Omental fat pad (tissue), 4 donors: ENCODE results near the gene MYO15B. TPM values are rescaled to one million over a fixed set of nuclear protein-coding genes. Genes with fewer than 3 reads are reported as not detected.

Experiments
- ATAC-seq: fragments of 150-250 bp; one replicate; pipeline ENCODE4 v1.9.1; 2016; ENCODE audit warnings: mild to moderate bottlenecking, moderate library complexity; ENCODE audit not compliant: low FRiP score
- DNase-seq: peaks from one replicate; pipeline ENCODE4 v3.0.0-alpha.2; 2019; ENCODE audit warnings: low spot score
- CTCF ChIP-seq, 3 donors: fragments of 450-650 bp; IDR thresholded peaks; one replicate each; pipeline ENCODE4 v1.5.1; 2016 to 2017; ENCODE audit warnings: antibody characterized with exemption in 3 of 3, mild to moderate bottlenecking in 3 of 3, moderate library complexity in 2 of 3
- total RNA-seq, 4 donors: library from RNA; depleted of rRNA; stranded (reverse); fragments of >200 nt; gene quantifications; one replicate each; pipeline ENCODE4 v1.1.0, GENCODE V29; 2016

MYO15B gene
- total RNA-seq, 4 donors from 2014 or later: 58.4 to 187 (median 74.3) TPM

DNA sequence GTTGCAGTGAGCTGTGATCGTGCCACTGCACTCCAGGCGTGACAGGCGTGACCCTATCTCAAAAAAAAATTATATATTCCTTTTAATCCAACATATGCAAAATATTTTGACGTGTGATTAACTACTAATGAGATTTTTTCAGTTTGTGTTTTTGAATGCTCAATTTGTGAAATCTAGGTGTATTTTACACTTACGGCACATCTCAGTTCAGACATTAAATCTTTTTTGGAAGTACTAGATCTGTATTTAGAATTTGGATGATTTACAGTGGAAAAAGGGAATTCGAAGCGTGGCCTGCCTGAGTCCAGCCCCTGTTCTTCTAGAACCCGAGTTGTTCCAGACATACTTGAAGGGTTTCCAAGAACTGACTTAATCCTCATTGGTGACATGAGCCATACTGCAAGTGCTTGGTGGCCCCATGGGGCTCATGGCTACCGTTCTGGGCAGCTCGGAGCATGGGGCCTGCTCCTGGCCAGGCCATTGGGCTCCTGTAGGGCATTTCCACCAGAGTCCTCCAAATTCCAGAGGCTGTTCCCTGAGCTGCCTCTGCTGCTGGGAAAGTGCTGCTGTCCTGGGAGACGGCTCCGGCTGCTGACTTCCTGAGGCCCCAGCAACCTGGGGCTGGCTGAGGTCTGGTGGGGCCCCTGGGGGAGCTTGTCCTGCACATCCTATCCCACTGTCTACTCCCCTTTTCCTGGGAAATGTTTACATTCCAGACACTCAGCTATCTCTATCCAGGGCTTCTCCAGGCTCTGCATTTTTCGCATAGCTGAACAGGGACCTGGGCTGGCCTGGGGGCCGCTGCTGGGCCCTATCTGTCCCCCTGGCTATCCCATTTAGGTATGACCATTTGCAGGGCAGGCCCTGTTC lies 34.9 kb upstream of the MYO15B start:
- DNase-seq (no peak), ATAC-seq (no peak)
- no peak for TF ChIP-seq CTCF (IDR thresholded peaks at IDR 0.05)

DNA sequence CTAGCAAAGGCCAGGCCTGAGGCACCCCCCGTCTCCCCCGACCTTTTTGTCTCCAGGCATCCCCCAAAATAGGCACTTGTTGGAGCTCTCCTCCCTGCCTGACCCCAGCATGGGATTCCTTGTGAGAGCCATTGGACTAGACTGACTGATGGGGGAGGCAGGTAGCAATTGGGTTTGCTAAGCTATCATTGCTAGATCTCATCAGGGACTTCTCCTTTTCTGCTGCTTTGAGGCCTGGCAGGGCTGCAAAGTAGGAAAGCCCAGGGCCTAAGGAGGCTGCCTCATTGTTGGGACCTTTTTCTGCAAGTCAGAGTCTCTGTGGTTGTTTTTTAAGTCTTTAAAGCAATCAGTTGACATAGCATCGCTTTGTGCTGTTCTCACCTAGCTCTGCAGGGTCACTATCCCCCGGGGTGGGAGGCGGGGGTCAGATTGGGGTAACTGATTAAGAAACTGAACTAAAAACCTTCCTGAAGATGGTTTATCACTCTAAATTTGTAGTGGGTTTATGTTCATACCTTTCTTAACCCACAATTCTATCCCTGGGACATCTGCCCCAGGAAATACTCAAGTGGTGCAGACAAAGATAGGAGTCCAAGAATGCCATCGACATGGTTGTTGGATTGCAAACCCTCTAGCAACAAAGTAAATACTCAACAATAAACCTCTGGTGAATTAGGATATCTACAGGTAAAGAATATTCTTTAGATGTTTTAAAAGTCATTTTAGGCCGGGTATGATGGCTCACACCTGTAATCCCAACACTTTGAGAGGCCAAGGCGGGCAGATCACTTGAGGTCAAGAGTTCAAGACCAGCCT lies 34.1 kb upstream of the MYO15B start:
- ATAC-seq: no peak
- no peak for TF ChIP-seq CTCF (IDR thresholded peaks at IDR 0.05)
- DNase-seq: no peak

DNA sequence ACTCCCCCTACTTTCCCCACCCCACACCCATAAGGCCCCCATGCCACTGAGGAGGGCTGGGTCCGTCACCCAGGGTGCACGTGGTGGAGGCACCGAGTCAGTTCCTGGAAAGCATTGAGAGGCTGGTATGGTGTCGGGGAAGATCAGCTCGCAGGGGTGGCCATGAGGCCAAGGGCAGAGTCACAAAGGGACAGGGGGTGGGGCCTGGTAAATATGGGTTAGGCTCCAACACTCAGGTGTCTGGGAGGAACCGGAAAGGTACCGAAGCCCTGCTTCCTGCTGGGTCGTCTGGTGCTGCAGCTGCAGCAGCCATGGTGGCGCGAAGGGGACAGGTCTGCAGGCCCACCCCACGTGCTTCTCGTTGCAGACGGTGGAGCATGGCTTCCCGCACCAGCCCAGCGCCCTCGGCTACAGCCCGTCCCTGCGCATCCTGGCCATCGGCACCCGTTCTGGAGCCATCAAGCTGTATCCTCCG lies 31.9 kb upstream of the MYO15B start:
- ATAC-seq (no peak), DNase-seq (no peak)
- no peak for TF ChIP-seq CTCF (IDR thresholded peaks at IDR 0.05)

DNA sequence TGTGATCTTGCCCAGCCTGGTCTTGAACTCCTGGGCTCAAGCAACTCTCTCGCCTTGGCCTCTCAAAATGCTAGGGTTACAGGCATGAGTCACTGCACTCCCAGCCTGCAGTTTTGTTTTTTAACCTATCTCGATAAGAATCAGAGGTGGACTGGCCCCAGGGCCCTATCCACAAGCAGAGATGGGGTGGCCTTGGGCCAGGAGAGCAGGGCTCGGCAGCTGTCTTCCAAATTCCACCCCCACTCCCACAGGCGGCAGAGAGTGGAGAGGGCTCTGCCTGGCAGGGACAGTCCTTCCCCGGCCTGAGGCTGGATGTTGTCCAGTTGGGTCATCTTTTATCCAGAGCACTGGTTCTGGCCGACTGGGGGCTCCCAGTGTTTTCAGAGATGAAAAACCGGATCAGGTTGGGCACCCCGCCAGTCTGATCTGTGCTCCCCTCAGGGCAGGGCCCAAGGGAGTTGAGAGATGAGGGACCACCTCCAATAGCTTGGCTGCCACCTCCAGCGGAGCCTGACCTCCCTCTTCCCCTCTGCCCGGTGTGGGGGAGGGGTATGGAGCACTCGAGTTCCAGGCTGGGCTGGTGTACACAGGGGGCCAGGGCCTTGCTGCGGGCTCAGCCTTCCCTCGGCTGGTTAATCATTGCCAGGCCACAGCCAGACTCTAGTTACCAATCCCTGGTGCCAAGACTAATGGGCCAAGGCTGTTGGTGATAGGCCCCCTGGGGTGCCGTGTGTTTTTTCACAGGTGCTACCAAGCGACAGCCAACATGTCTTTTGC lies 30.3 kb upstream of the MYO15B start:
- TF ChIP-seq CTCF (IDR thresholded peaks at IDR 0.05): no peak
- DNase-seq (no peak), ATAC-seq (peak; percentile 39)

DNA sequence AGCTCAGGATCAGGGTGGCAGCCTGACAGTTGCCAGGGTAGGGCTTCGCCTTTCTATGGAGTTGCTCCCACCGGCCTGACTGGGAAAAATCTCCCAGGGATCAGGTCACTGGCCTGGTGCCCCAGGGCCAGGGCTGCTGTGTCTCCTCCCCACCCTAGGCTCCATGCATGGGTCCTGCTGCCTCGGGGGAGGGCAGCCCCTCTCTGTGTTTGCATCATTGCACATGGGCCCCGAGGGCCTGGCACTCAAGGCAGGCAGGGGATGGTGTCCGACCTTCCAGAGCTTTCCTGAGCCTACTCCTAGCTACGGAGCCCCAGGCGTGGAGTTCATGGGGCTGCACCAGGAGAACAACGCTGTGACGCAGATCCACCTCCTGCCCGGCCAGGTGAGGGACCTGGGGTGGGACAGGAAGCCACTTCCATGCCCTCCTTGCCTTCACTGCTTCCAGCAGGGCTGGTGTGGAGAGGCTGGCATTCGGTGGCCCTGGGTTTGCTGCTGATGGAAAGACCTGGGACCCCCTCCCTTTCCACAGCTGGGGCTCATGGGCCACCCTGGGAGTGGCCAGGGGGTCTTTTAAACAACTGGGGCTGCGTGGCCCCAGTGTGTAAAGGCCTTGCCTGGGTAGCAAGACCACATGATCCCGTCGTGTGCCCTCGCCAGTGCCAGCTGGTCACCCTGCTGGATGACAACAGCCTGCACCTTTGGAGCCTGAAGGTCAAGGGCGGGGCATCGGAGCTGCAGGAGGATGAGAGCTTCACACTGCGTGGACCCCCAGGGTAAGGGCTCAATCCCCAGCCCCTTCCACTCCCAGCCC lies 29.5 kb upstream of the MYO15B start:
- ATAC-seq: peak; percentile 11
- no peak for TF ChIP-seq CTCF (IDR thresholded peaks at IDR 0.05)
- DNase-seq: no peak
